ENCODE results near the gene CACNA1D. TPM values are rescaled to one million over a fixed set of nuclear protein-coding genes. Genes with fewer than 3 reads are reported as not detected.

Gene CACNA1D
- total and polyA plus RNA-seq, 2 donors (not counting 3 experiments of a cell fraction or from before 2014, with no cell fraction given), result 0.06 TPM; not detected in 1

GRCh38 chr3:53585627-53586026 is 91.2 kb downstream of the CACNA1D start:
- no TSS peak for BruUV-seq (replicated peaks)
- intact Hi-C loops (cut with micrococcal nuclease), result no loop called here
- CTCF ChIA-PET, result no interaction called here
- H2AFZ ChIP-seq (ENCODE audit: low read depth, low read length), result no peak overlapping the region
- H3K36me3 ChIP-seq (ENCODE audit: control insufficient read depth in 2 of 2, extremely low read depth in 1 of 2, insufficient read depth in 2 of 2, low read length in 2 of 2), result no peaks in the 10 kb centered on the region
- H3K4me3 ChIP-seq (replicated peaks in 1 of 3; ENCODE audit: insufficient read depth in 1 of 3, low read depth in 1 of 3, low read length in 3 of 3), result no peak overlapping the region
- FAIRE-seq (no peak), DNase-seq (ENCODE audit: low read depth, low spot score) (no peak)
- H3K9me3 ChIP-seq (replicated peaks; ENCODE audit: control insufficient read depth, insufficient read depth, low read length), result no peaks in the 10 kb centered on the region
- no peaks in the 10 kb centered on the region for H3K27me3 ChIP-seq (ENCODE audit: control insufficient read depth in 2 of 2, insufficient read depth in 2 of 2, low read length in 2 of 2)
- POLR2A ChIA-PET, result no interaction called here
- TF ChIP-seq POLR2AphosphoS5 (IDR thresholded peaks at IDR 0.05; ENCODE audit: insufficient read depth, low read depth, low read length) (no peak), GATA2 (IDR thresholded peaks at IDR 0.05; ENCODE audit: insufficient read depth, insufficient read length, low read depth, low read length) (no peak), CTCF (IDR thresholded peaks at IDR 0.05; ENCODE audit: extremely low read depth in 1 of 2, insufficient read depth in 1 of 2, low read depth in 1 of 2, low read length in 2 of 2) (no peak), MAX (IDR thresholded peaks at IDR 0.05; ENCODE audit: insufficient read depth, insufficient read length) (no peak), JUN (IDR thresholded peaks at IDR 0.05; ENCODE audit: borderline replicate concordance, insufficient read depth, insufficient read length, low read depth) (no peak), POLR2A (IDR thresholded peaks at IDR 0.05; ENCODE audit: low read depth, low read length) (no peak), FOS (IDR thresholded peaks at IDR 0.05; ENCODE audit: borderline replicate concordance, insufficient read depth, low read length) (no peak), EZH2 (IDR thresholded peaks at IDR 0.05; ENCODE audit: borderline replicate concordance, low read depth, low read length, severe bottlenecking) (no peak), MYC (IDR thresholded peaks at IDR 0.05; ENCODE audit: low read depth, low read length) (no peak)
- no peaks in the 10 kb centered on the region for H3K4me1 ChIP-seq (ENCODE audit: control insufficient read depth, extremely low read depth, insufficient read depth, low read length)
- H3K9ac ChIP-seq (replicated peaks; ENCODE audit: extremely low read depth, insufficient read depth, low read length), result no peak overlapping the region
- no peak overlapping the region for H3K27ac ChIP-seq (ENCODE audit: insufficient read depth, low read depth, low read length)
- dilution Hi-C loops (cut with MboI; ENCODE audit: extremely low pct_ligation_motif_present, low sequenced_read_pairs), result no loop called here
- H4K20me1 ChIP-seq (replicated peaks; ENCODE audit: control insufficient read depth, extremely low read depth, insufficient read depth, low read length), result no peaks in the 10 kb centered on the region
- no peaks in the 10 kb centered on the region for H3K79me2 ChIP-seq (ENCODE audit: control insufficient read depth, insufficient read depth, low read length)
- no peak overlapping the region for H3K4me2 ChIP-seq (ENCODE audit: insufficient read depth, low read length)
- no peaks in the 10 kb centered on the region for H3K9me1 ChIP-seq (replicated peaks; ENCODE audit: control insufficient read depth, extremely low read depth, insufficient read depth, low read length)
